Posterior cingulate gyrus (tissue), 11 donors: ENCODE measurements around the gene ATP2A2.

Experiments
- DNase-seq, 10 donors: peaks; one replicate each; pipeline versions ENCODE4 v3.0.0 to v3.0.0-alpha.2; 2020 to 2021; ENCODE audit warnings: mixed read lengths in 3 of 10
- intact Hi-C: fragments of 100-400 bp; cut with DNase I; formaldehyde crosslinking; loops from one replicate; pipeline ENCODE4 v1.15.1; 2023

ATP2A2 gene

DNA sequence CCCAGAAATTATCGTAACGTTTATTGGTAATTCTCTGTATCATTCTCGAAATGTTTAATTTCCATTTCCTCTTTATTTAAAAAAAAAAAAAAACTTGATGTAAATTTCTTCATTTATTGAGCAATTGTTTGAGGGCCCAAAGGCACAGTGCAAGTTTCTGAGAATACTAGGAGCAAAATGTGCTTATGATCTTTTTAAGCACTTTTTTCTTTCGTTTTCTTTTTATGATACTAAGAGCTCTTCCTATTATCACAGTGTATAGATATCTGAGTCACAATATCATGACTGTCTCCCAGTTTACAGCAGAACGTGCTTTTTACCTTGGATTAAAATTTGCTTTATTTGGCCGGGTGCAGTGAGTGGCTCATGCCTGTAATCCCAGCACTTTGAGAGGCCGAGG is 5.6 kb downstream of the ATP2A2 start:
- DNase-seq = no peak
- intact Hi-C loops = loop anchor here (10.0 kb wide), 1 partner anchor 192 kb away; no protein-coding TSS in a partner anchor

DNA sequence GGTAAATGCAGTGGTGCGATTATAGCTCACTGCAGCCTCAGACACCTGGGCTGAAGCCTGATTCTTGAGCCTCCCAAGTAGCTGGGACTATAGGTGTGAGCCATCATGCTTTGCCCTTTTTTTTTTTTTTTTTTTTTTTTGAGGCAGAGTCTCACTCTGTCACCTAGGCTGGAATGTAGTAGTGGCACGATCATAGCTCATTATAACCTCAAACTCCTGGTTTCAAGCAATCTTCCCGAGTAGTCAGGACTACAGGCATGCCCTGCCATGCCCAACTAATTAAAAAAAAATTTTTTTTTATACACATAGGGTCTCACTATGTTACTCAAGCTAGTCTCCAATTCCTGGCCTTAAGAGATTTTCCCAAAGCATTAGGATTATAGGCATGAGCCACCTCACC is 6.9 kb downstream of the ATP2A2 start:
- intact Hi-C loops = loop anchor here (10.0 kb wide), 1 partner anchor 193 kb away; no protein-coding TSS in a partner anchor
- no peak for DNase-seq

GRCh38 chr12:110289044-110289710 is 8.1 kb downstream of the ATP2A2 start:
- intact Hi-C loops = loop anchor here (10.0 kb wide), 1 partner anchor 194 kb away; no protein-coding TSS in a partner anchor
- DNase-seq = no peak

GRCh38 chr12:110289711-110290078 is 8.6 kb downstream of the ATP2A2 start:
- intact Hi-C loops = loop anchor here (10.0 kb wide), 1 partner anchor 195 kb away; no protein-coding TSS in a partner anchor
- no peak for DNase-seq

DNA sequence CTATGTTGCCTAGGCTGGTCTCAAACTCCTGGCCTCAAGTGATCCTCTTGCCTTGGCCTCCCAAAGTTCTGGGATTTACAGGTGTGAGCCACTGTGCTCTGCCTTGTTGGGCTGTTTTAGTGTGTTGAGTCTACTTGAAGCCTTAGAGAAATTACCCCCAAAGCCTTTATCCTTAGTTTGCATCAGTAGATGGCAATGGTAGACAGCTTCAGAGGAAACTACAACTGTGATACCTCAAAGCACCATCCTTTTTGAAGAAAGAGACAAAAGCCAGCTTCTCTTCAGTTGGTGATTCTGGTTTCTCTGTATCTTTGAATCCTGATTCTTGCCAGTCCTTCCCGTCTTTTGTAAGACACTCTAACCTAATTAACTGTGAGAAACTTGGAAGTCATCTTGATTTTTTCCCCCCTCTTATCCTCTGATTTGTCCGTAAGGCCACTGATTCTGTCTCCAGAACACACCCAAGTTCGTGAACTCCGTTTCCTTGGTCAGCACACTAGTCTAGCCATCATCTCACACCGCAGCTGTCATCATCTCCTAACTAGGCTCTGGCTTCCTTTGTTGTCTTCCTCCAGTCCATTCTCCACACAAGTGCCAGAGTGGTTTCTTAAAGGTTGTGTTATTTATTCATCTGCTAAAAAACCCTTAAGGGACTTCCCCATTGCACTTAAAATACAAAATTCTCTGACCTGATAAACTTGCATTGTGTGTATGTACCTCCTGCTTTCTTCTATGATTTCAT is 20.2 kb downstream of the ATP2A2 start:
- intact Hi-C loops = no loop called here
- DNase-seq = no peak

GRCh38 chr12:110304061-110304551 is 23.1 kb downstream of the ATP2A2 start:
- intact Hi-C loops = no loop called here
- no peak for DNase-seq

- intact Hi-C loops = no loop called here
- no peak for DNase-seq
These were observed 26.3 kb downstream of the ATP2A2 start for GRCh38 chr12:110307372-110307771.

DNA sequence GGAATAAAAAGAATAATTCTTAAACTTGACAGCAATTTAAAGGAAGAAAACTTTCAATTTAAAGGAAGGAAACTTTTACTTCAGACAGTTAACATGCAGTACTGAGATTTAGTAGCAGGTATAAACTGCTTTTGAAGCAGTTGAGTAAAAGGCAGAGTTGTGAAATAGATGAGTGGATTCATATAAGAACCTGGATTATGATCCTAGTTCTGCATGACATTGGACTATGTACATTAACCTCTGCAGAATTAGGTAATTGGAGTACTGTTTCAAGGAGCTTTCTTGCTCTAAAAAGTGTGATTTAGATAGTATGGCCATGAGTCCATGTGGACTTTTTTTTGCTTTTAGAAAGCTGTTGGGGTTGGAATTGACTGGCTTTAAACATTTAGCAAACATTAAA is 29.7 kb downstream of the ATP2A2 start:
- no peak for DNase-seq
- intact Hi-C loops = no loop called here

DNA sequence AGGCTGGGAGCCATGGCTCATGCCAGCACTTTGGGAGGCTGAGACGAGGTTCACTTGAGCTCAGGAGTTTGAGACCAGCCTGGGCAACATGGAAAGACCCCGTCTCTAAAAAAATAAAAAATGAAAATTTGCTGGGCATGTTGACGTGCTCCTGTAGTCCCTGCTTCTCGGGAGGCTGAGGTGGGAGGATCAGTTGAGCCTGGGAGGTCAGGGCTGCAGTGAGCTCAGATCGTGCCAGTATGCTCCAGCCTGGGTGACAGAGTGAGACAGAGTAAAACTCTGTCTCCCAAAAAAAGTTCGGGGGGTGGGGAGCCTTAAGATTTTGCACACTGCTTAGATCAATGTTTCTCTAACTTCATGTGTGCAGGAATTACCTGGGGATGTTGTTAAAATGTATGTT is 30.9 kb downstream of the ATP2A2 start:
- DNase-seq = no peak
- intact Hi-C loops = no loop called here

GRCh38 chr12:110312581-110313360 is 31.7 kb downstream of the ATP2A2 start:
- intact Hi-C loops = no loop called here
- DNase-seq = no peak

- intact Hi-C loops = no loop called here
- DNase-seq = no peak
These were observed 33.3 kb downstream of the ATP2A2 start for GRCh38 chr12:110314308-110314707.

DNA sequence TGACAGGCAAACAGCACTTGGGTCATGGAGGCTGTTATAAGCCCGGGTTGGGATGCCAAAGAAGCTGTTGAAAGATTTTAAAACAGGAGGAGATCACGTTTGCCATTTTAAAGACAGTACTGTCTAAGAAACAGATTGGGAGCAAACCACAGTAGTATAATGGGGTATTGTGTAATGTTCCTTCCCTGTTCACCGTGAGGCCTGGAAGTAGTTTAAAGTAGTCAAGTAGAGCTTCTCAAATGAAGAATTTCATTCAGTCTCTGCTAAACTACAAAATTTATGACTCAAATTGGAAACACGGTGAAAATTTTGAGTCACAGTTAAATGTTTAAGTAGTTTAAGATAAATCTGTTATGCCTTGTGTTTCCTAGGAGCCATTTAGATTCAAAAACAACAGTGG is 35.8 kb downstream of the ATP2A2 start:
- DNase-seq = no peak
- intact Hi-C loops = no loop called here

DNA sequence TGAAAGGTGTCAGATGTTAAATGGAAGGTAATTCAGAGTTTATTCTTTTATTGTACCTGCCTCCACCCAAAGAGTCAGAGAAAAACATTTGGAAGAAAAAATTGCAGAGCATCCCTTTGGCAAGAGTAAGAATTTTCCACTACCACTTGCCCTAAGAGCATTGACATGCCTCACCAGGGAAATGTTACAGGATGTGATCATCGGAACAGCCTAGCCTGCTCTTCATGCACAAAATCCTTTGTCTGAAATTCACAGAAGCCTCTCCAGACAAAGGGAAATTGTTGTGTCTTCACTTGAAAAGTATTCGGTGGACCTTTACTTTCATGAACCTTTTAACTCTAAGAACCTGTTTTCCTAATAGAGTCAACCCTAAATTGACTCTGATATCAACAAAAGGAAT is 36.9 kb downstream of the ATP2A2 start:
- intact Hi-C loops = no loop called here
- DNase-seq = no peak

GRCh38 chr12:110320550-110320949 is 39.5 kb downstream of the ATP2A2 start:
- DNase-seq = no peak
- intact Hi-C loops = no loop called here

DNA sequence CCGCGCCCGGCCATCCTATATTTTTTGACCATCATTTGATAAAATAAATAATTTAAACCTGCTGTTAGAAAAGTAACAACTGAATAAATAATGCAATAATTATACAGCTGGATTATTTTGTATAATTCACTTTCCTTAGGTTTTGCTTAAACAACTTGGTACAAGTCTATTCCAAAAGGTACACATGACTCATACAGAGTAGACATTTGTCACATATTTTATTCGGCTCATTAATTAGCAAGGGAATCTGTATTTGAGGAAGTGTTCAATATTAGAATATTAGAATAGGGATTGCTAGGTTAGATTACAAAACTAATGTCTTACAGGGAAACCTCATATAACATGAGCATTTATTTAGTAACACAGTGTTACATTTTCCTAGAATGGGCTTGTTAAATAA is 48.7 kb downstream of the ATP2A2 start:
- no peak for DNase-seq
- intact Hi-C loops = no loop called here

DNA sequence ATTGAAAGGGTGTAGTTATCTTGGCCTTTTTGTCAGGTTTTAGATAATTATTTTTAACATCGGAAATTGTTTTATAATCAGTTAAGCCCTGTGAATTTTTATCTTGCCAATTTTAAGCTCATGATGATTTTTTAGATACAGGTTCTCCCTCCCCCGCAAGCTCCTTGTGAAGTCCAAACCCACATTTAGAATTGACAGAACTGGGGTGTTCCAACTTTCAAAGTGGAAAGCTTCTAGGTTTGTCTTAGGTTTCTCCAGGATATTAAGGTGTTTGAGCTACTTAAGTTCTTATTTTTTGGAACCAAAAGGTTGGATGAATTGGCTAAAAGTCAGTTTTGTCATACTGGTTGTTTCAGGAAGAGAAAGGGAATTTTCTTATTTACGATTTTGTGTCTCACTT is 49.1 kb downstream of the ATP2A2 start:
- intact Hi-C loops = no loop called here
- no peak for DNase-seq

GRCh38 chr12:110330544-110330943 is 49.5 kb downstream of the ATP2A2 start:
- no peak for DNase-seq
- intact Hi-C loops = no loop called here

- no peak for DNase-seq
- intact Hi-C loops = no loop called here
These were observed 52.2 kb downstream of the ATP2A2 start for GRCh38 chr12:110333201-110333600.

DNA sequence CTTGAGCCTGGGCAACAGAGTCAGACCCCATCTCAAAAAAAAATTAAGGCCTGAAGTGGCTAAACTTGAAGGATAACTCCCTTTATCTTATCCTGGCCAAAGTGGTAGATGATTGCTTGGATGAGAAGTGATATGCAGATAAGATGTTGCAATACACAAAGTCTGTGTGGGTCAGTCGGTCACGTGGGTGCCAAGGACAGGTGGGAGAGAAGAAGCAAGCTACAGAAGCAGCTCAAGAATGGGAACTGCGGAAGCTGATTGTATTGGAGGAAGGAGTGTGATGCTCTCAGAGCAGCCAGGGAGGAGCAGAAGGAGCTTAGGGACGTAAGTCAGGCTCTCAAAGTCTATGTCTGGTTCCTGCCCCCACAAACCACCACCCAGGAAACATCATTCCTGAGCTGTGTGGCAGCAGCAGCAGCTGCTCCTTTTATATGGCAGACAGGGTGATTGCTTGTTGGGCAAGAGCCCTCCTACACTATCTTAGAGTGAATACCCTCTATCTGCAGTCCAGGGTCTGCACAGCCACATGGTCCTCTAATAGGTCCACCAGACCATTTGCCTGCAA is 54.5 kb downstream of the ATP2A2 start:
- intact Hi-C loops = no loop called here
- DNase-seq = no peak

- no peak for DNase-seq
- intact Hi-C loops = no loop called here
These were observed 57.1 kb downstream of the ATP2A2 start for GRCh38 chr12:110337912-110338710.
